Neural progenitor cell (in vitro differentiated cells): Measurements from ENCODE around the gene SERPINB10. TPM values are rescaled to one million over a fixed set of nuclear protein-coding genes. Genes with fewer than 3 reads are reported as not detected.

Source experiments
- DNase-seq: peaks from one replicate; pipeline ENCODE4 v3.0.0-alpha.2; 2016; ENCODE audit warnings: low spot score
- H2AFZ ChIP-seq: fragments of 200-600 bp; sonication (generic); replicated peaks from 2 replicates; pipeline ENCODE4 v1.6.1; 2016; ENCODE audit warnings: antibody characterized with exemption
- H3F3A ChIP-seq: fragments of 200-600 bp; sonication (generic); 2 replicates; pipeline ENCODE4 v1.6.1; 2016; ENCODE audit warnings: antibody characterized with exemption, low read depth
- H3K27ac ChIP-seq: fragments of 200-600 bp; sonication (generic); 2 replicates; pipeline ENCODE4 v1.5.1; 2016; ENCODE audit warnings: mild to moderate bottlenecking
- H3K27me3 ChIP-seq: fragments of 200-600 bp; sonication (generic); 2 replicates; pipeline ENCODE4 v1.6.1; 2016; ENCODE audit warnings: mild to moderate bottlenecking, moderate library complexity
- H3K36me3 ChIP-seq: fragments of 200-600 bp; sonication (generic); 2 replicates; pipeline ENCODE4 v1.5.1; 2016
- H3K4me1 ChIP-seq: fragments of 200-600 bp; sonication (generic); 2 replicates; pipeline ENCODE4 v1.6.1; 2016; ENCODE audit warnings: mixed run types
- H3K4me2 ChIP-seq: fragments of 200-600 bp; sonication (generic); 2 replicates; pipeline ENCODE4 v1.6.1; 2016
- H3K4me3 ChIP-seq: fragments of 200-600 bp; sonication (generic); 2 replicates; pipeline ENCODE4 v1.5.1; 2016
- H3K79me2 ChIP-seq: fragments of 200-600 bp; sonication (generic); 2 replicates; pipeline ENCODE4 v1.6.1; 2016; ENCODE audit warnings: low read depth
- H3K9ac ChIP-seq: fragments of 200-600 bp; sonication (generic); 2 replicates; pipeline ENCODE4 v1.6.1; 2016
- H3K9me3 ChIP-seq: fragments of 200-600 bp; sonication (generic); 2 replicates; pipeline ENCODE4 v1.5.1; 2016; ENCODE audit warnings: low read depth
- H4K20me1 ChIP-seq: fragments of 200-600 bp; sonication (generic); 2 replicates; pipeline ENCODE4 v1.6.1; 2016; ENCODE audit warnings: low read depth
- H3K27ac Mint-ChIP-seq: 3 replicates; pipeline ENCODE4 v1.8.0; 2021; ENCODE audit warnings: mixed read lengths
- H3K27me3 Mint-ChIP-seq: 2 replicates; pipeline ENCODE4 v1.8.0; 2022; ENCODE audit warnings: low read depth, mild to moderate bottlenecking, inconsistent platforms, moderate library complexity, mixed read lengths; ENCODE audit not compliant: insufficient read depth
- H3K36me3 Mint-ChIP-seq: 3 replicates; pipeline ENCODE4 v1.8.0; 2021; ENCODE audit warnings: mixed read lengths
- H3K4me1 Mint-ChIP-seq: 3 replicates; pipeline ENCODE4 v1.8.0; 2021; ENCODE audit warnings: mixed read lengths
- H3K4me3 Mint-ChIP-seq: 3 replicates; pipeline ENCODE4 v1.8.0; 2021; ENCODE audit warnings: mild to moderate bottlenecking, moderate library complexity, mixed read lengths
- H3K9me3 Mint-ChIP-seq: 3 replicates; pipeline ENCODE4 v1.8.0; 2020; ENCODE audit warnings: mixed read lengths
- EZH2 ChIP-seq: fragments of 200-600 bp; sonication (generic); IDR thresholded peaks from 2 replicates; pipeline ENCODE4 v1.6.1; 2017; ENCODE audit warnings: antibody characterized with exemption, mild to moderate bottlenecking, moderate library complexity
- EZH2phosphoT487 ChIP-seq: fragments of 200-600 bp; sonication (generic); IDR thresholded peaks from 2 replicates; pipeline ENCODE4 v1.6.1; 2017; ENCODE audit warnings: antibody characterized with exemption
- total RNA-seq: library from RNA; depleted of rRNA; stranded (reverse); fragments of >200 nt; gene quantifications from 2 replicates; pipeline ENCODE4 v1.2.3, GENCODE V29; 2015; ENCODE audit warnings: low replicate concordance
- TF ChIP-seq, protein P1 (sequence below): fragments of 200-600 bp; sonication (generic); IDR thresholded peaks from 2 replicates; pipeline ENCODE4 v1.5.1; 2017; ENCODE audit warnings: antibody characterized with exemption, mild to moderate bottlenecking

The SERPINB10 gene
- total RNA-seq, 1 donor from 2014 or later = not detected

GRCh38 chr18:63906056-63906455, 1.7 kb upstream of the SERPINB10 start:
- Mint-ChIP-seq H3K9me3 (no peaks in the 10 kb centered on the region), H3K36me3 (no peaks in the 10 kb centered on the region), H3K4me1 (no peaks in the 10 kb centered on the region), H3K27ac (no peak overlapping the region), H3K4me3 (no peak overlapping the region), H3K27me3 (no peaks in the 10 kb centered on the region)
- Histone ChIP-seq H3K9me3 (no peaks in the 10 kb centered on the region), H3K27ac (no peak overlapping the region), H3K27me3 (no peaks in the 10 kb centered on the region), H3K36me3 (no peaks in the 10 kb centered on the region), H2AFZ (no peak overlapping the region), H3K4me3 (no peak overlapping the region), H3K4me1 (no peaks in the 10 kb centered on the region), H3K4me2 (no peak overlapping the region), H3K79me2 (no peaks in the 10 kb centered on the region), H3K9ac (no peak overlapping the region), H4K20me1 (no peaks in the 10 kb centered on the region), H3F3A (no peaks in the 10 kb centered on the region)
- TF ChIP-seq EZH2phosphoT487 (no peak), EZH2 (no peak)
- TF ChIP-seq, protein P1, sequence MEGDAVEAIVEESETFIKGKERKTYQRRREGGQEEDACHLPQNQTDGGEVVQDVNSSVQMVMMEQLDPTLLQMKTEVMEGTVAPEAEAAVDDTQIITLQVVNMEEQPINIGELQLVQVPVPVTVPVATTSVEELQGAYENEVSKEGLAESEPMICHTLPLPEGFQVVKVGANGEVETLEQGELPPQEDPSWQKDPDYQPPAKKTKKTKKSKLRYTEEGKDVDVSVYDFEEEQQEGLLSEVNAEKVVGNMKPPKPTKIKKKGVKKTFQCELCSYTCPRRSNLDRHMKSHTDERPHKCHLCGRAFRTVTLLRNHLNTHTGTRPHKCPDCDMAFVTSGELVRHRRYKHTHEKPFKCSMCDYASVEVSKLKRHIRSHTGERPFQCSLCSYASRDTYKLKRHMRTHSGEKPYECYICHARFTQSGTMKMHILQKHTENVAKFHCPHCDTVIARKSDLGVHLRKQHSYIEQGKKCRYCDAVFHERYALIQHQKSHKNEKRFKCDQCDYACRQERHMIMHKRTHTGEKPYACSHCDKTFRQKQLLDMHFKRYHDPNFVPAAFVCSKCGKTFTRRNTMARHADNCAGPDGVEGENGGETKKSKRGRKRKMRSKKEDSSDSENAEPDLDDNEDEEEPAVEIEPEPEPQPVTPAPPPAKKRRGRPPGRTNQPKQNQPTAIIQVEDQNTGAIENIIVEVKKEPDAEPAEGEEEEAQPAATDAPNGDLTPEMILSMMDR = no peak
- no peak for DNase-seq

DNA sequence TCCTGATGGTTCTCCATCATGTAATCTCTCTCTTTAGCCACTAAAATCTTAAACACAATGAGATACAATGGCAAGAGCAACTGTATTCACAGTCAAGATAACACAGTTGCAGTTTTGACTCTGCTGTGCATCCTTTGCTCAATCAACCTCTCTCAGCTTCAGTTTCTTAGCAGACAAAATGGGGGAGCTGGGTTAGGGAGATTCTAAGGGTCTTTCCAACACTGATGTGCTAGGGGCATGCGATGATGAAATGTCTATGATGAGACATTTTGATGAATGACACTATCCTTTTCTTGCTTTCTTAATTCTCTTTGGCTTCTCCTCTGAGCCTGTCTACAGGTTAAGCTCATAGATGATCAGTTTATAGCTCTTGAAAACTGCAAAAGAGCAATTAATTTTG, 1.1 kb downstream of the SERPINB10 start:
- H2AFZ ChIP-seq = no peak overlapping the region
- no peaks in the 10 kb centered on the region for H3K9me3 Mint-ChIP-seq
- TF ChIP-seq EZH2phosphoT487 (no peak), EZH2 (no peak)
- TF ChIP-seq, protein P1 = no peak
- no peaks in the 10 kb centered on the region for H3K36me3 Mint-ChIP-seq
- no peak overlapping the region for H3K4me2 ChIP-seq
- H3K4me3 ChIP-seq = no peak overlapping the region
- no peaks in the 10 kb centered on the region for H3K79me2 ChIP-seq
- no peaks in the 10 kb centered on the region for H3K27me3 ChIP-seq
- no peaks in the 10 kb centered on the region for H4K20me1 ChIP-seq
- no peak overlapping the region for H3K27ac Mint-ChIP-seq
- H3K4me3 Mint-ChIP-seq = no peak overlapping the region
- no peak overlapping the region for H3K27ac ChIP-seq
- H3F3A ChIP-seq = no peaks in the 10 kb centered on the region
- H3K4me1 Mint-ChIP-seq = no peaks in the 10 kb centered on the region
- H3K9ac ChIP-seq = no peak overlapping the region
- no peak for DNase-seq
- no peaks in the 10 kb centered on the region for H3K36me3 ChIP-seq
- no peaks in the 10 kb centered on the region for H3K4me1 ChIP-seq
- H3K9me3 ChIP-seq = no peaks in the 10 kb centered on the region
- no peaks in the 10 kb centered on the region for H3K27me3 Mint-ChIP-seq

GRCh38 chr18:63909870-63910269, 2.1 kb downstream of the SERPINB10 start:
- Histone ChIP-seq H3K36me3 (no peaks in the 10 kb centered on the region), H2AFZ (no peak overlapping the region), H3K4me1 (no peaks in the 10 kb centered on the region), H4K20me1 (no peaks in the 10 kb centered on the region), H3K4me3 (no peak overlapping the region), H3K79me2 (no peaks in the 10 kb centered on the region), H3F3A (no peaks in the 10 kb centered on the region), H3K4me2 (no peak overlapping the region), H3K27me3 (no peaks in the 10 kb centered on the region), H3K9me3 (no peaks in the 10 kb centered on the region), H3K27ac (no peak overlapping the region), H3K9ac (no peak overlapping the region)
- Mint-ChIP-seq H3K4me3 (no peak overlapping the region), H3K27ac (no peak overlapping the region), H3K27me3 (no peaks in the 10 kb centered on the region), H3K36me3 (no peaks in the 10 kb centered on the region), H3K4me1 (no peaks in the 10 kb centered on the region), H3K9me3 (no peaks in the 10 kb centered on the region)
- no peak for DNase-seq
- TF ChIP-seq, protein P1 = no peak
- TF ChIP-seq EZH2phosphoT487 (no peak), EZH2 (no peak)
